Stimulated activated CD4-positive, alpha-beta T cell treated with anti-CD3 and anti-CD28 coated beads, Interleukin-2, amount 100 ng/mL, for 24 hours (primary cell): ENCODE results near the gene PSTPIP1.

ENCODE experiments used
- DNase-seq, 2 donors: peaks; one replicate each; pipeline ENCODE4 v3.0.0-alpha.2; 2020

The PSTPIP1 gene

DNA sequence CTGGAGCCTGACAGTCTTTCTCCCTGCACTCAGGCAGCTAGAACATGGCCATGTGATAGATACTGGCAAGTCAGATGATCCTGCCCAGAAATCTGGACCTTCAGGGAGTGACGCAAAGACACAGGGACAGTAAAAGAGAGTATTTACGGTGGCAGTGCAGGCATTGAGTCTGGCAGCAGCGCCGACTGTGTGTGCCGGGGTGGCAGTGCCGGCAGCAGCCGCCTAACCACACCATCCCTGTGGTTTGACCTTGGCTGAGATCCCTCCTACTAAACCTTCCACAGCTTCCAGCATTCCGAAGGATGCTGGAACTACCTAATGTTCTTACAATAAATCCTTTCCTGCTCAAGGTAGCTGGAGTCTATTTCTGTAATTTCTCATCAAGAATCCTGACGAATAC, 80.6 kb downstream of the PSTPIP1 start:
- DNase-seq, result no peak

DNA sequence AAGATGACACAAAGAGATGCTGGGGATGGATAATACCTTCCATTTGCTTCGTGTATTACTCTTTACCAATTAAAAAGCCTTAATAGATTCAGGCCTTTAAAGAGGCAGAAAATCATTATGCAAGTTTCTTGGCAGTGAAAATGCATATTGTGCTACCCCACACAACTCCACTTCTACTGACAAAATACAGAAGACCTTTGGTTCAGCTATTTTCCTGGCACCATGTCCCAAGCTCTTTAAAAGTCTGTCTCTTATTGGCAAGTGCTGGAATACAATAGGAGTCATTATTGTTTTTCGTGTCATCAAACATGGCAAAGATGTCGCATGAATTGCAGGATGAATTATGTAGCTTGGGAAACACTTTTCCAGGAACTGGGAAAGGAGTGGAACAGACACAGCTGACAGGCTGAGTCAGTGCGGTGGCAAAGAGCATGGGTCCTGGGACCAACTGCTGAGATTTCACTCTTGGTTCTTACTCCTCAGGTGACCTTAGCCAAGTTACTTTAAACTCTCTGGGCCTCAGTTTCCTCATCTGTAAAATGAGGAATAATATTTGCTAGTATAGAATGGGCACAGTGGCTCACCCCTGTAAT, 81.5 kb downstream of the PSTPIP1 start:
- DNase-seq, result no peak

DNA sequence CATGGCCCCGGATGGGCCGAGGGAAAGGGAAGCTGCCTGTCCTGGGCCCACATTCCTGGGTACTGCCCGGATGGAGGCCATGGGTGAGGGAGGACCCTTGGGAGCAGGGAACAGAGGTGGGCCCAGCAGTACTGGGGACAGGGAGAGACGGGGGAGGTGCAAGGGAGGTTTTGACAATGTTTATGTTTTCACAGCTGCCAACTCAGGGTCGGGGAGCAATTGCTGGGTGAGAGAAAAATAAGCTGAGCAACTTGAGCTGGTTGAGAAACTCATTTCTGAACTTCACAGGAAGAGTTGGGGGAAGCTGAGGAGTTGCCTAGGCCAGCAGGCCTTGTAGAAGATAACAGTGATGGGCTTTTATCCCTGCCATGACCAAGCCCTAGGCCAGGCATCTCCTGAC, 87.0 kb downstream of the PSTPIP1 start:
- DNase-seq, result no peak

DNA sequence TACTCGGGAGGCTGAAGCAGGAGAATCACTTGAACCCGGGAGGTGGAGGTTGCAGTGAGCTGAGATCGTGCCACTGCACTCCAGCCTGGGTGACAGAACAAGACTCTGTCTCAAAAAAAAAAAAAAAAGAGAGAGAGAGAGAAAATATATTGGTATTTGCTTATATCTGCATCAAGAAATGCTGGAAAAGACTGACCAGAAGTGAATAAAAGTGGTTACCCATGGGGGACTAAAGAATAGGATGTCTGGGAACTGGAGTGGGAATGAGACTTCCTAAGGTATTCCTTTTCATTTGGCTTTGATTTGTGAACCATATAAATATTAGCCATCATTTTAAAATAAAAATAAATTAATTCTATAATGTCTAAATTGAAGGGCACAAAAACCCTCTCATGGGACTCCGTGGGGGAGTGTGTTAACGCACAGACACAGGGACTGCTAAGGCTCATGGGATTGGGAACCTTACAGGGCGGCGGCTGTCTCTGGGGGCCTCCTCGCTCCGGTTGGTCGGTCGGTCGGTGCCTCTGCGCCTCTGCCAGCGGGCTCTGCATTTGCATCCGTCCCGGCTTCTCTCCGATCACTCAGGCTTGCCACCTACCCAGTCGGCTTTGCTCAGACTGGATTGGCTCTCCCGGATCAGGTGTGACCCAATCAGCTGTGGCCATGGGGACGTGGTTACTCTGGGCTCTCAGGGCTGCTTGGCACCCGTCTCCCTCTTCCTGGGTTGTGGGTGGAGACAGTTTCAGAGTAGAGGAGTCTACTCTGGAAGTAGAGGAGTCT, 88.6 kb downstream of the PSTPIP1 start:
- DNase-seq, result peak; percentile 58 to 69

DNA sequence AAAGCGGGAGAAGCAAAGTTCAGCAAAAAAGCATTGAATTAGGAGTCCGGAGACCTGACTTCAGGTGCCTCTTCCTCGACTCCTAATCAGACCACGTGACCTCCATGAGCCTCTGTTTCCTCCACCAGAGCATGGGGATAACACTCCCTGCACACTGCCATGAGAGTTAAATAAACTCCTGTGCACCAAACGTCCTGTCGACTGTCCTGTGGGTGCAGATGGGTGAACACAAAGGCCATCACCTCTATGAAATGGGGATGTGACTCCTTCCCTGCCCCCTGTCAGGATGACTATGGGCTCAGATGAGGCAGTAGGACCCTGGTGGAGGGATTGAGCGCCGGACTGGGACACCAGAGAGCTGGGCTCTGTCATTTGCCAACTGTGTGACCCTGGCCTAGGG, 89.5 kb downstream of the PSTPIP1 start:
- DNase-seq, result no peak

DNA sequence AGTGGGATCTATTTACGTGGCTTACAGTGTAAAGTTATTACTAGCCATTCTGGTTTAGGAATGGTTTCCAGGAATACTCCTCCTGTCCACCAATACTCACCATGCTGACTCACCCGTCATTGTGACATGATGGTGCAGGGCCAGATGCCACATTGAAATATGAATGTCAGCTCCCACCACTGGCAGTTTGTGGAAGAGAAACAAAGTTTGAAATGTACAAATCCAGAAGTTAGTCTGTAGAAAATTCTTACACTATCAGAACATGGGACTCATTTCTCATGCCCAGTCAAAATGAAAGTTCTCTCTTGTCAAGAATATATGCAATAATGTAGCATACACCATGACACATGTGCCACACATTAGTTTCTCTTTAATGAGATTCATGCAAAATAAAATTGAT, 90.4 kb downstream of the PSTPIP1 start:
- DNase-seq, result no peak
